ENCODE measurements around the gene RER1. TPM values are rescaled to one million over a fixed set of nuclear protein-coding genes. Genes with fewer than 3 reads are reported as not detected.

Gene RER1
- total RNA-seq, 1 donor from 2014 or later, result 118 TPM

GRCh38 chr1:2374252-2375155 lies 17.1 kb upstream of the RER1 start:
- no peaks in the 10 kb centered on the region for H3K27me3 ChIP-seq
- no peaks in the 10 kb centered on the region for H3K9me3 ChIP-seq
- no peaks in the 10 kb centered on the region for H3K36me3 ChIP-seq
- DNase-seq (peak; percentile 46), ATAC-seq (no peak)
- no peaks in the 10 kb centered on the region for H3K4me1 ChIP-seq
- TF ChIP-seq, protein P1, sequence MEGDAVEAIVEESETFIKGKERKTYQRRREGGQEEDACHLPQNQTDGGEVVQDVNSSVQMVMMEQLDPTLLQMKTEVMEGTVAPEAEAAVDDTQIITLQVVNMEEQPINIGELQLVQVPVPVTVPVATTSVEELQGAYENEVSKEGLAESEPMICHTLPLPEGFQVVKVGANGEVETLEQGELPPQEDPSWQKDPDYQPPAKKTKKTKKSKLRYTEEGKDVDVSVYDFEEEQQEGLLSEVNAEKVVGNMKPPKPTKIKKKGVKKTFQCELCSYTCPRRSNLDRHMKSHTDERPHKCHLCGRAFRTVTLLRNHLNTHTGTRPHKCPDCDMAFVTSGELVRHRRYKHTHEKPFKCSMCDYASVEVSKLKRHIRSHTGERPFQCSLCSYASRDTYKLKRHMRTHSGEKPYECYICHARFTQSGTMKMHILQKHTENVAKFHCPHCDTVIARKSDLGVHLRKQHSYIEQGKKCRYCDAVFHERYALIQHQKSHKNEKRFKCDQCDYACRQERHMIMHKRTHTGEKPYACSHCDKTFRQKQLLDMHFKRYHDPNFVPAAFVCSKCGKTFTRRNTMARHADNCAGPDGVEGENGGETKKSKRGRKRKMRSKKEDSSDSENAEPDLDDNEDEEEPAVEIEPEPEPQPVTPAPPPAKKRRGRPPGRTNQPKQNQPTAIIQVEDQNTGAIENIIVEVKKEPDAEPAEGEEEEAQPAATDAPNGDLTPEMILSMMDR (IDR thresholded peaks at IDR 0.05), result no peak
- intact Hi-C loops (cut with DNase I), result no loop called here
- H3K27ac ChIP-seq, result no peak overlapping the region
- H3K4me3 ChIP-seq, result no peak overlapping the region

- intact Hi-C loops (cut with DNase I), result no loop called here
- peak; percentile 60 for DNase-seq
- Histone ChIP-seq H3K4me1 (no peaks in the 10 kb centered on the region), H3K27ac (no peak overlapping the region), H3K4me3 (no peak overlapping the region), H3K36me3 (no peaks in the 10 kb centered on the region), H3K27me3 (no peaks in the 10 kb centered on the region), H3K9me3 (no peaks in the 10 kb centered on the region)
- TF ChIP-seq, protein P1 (IDR thresholded peaks at IDR 0.05), result no peak
- ATAC-seq, result no peak
These were observed 16.3 kb upstream of the RER1 start for GRCh38 chr1:2375246-2375922.

DNA sequence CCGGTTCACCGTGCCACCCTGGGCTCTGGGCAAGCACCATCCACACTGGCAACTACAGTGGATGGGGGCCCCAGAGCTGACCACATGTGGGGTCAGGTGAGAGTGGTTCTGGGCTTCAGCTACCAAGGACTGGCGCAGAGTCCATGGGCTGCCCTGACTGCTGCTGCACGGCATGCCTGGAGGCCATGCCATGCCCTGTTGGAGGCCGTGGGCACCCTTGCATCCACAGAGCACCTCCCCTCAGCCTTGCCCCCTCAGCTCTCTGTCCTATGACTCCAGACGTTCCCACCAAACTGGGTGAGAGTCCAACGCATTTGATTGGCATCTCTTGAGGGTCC lies 15.7 kb upstream of the RER1 start:
- Histone ChIP-seq H3K36me3 (no peaks in the 10 kb centered on the region), H3K27me3 (no peaks in the 10 kb centered on the region), H3K4me1 (no peaks in the 10 kb centered on the region), H3K9me3 (no peaks in the 10 kb centered on the region), H3K4me3 (no peak overlapping the region), H3K27ac (no peak overlapping the region)
- ATAC-seq, result no peak
- intact Hi-C loops (cut with DNase I), result no loop called here
- DNase-seq, result no peak
- TF ChIP-seq, protein P1 (IDR thresholded peaks at IDR 0.05), result no peak

GRCh38 chr1:2376261-2376741 lies 15.3 kb upstream of the RER1 start:
- Histone ChIP-seq H3K4me3 (no peak overlapping the region), H3K4me1 (peaks cover under 1% of the 10 kb centered on the region), H3K27me3 (no peaks in the 10 kb centered on the region), H3K36me3 (no peaks in the 10 kb centered on the region), H3K27ac (no peak overlapping the region), H3K9me3 (no peaks in the 10 kb centered on the region)
- TF ChIP-seq, protein P1 (IDR thresholded peaks at IDR 0.05), result no peak
- intact Hi-C loops (cut with DNase I), result no loop called here
- DNase-seq, result peak; percentile 58
- no peak for ATAC-seq

DNA sequence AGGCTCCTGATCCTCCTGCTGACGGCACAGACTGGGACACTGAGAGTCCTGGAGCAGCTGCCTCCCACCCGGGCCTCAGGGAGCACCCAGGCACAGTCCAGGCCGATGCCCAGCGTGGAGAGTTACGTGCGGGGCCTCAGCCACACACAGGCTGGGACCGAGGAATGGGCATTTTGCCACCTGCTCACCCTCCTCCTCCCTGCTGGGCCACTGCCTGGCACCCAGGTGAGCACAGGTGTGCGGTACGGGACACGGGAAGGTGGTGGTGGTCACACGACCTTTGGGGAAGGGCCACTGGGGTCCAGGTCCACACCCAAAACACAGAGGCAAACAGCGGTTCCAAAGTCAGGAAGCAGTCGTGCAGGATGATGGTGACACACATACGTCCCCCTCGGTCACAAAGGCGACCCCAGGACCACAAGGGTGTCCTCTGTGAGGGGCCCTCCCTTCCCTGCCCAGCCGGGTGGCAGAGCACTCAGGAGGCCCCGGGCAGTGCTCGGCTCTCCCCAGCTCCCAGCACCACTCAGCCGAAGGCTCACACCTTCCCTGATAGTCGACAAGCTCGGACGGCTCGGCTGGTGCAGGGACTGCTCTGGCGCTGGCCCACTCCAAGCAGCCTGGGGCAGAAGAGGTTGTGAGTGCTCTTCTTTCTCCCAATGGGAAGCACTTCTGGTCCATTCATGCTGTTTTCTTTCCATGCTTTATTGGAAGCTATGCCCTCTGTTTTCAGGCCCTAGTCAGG lies 14.5 kb upstream of the RER1 start:
- intact Hi-C loops (cut with DNase I), result no loop called here
- ATAC-seq, result no peak
- Histone ChIP-seq H3K9me3 (no peaks in the 10 kb centered on the region), H3K4me3 (no peak overlapping the region), H3K27me3 (no peaks in the 10 kb centered on the region), H3K36me3 (no peaks in the 10 kb centered on the region), H3K27ac (no peak overlapping the region), H3K4me1 (peaks cover 5% of the 10 kb centered on the region)
- TF ChIP-seq, protein P1 (IDR thresholded peaks at IDR 0.05), result no peak
- DNase-seq, result peak; percentile 60

Measured in upper lobe of right lung (tissue), 1 donor.